Left ventricle myocardium superior (tissue), 1 donor: ENCODE data around the gene C1orf35. TPM values are rescaled to one million over a fixed set of nuclear protein-coding genes. Genes with fewer than 3 reads are reported as not detected.

Experiments used
- ATAC-seq: fragments of 200-7000 bp; cut with Tn5 transposase; one replicate; pipeline ENCODE4 v1.9.1; 2020; ENCODE audit warnings: mild to moderate bottlenecking, moderate library complexity
- DNase-seq: peaks from one replicate; pipeline ENCODE4 v3.0.0-alpha.2; 2020
- intact Hi-C: fragments of 100-400 bp; cut with micrococcal nuclease; formaldehyde crosslinking; loops from one replicate; pipeline ENCODE4 v1.11.0; 2022
- total RNA-seq: library from RNA; stranded (reverse); fragmentation: NEBNext Ultra II Directional; extraction: Animal tissue kit (Norgen Biotek cat#: 25700); gene quantifications from one replicate; pipeline ENCODE4 v1.2.1, GENCODE V29; 2021
- donor health status: DM: no; HTN: yes; CAD: no; lungs with severe emphysema.

Gene C1orf35
- total RNA-seq, 1 donor from 2014 or later: 10.5 TPM

DNA sequence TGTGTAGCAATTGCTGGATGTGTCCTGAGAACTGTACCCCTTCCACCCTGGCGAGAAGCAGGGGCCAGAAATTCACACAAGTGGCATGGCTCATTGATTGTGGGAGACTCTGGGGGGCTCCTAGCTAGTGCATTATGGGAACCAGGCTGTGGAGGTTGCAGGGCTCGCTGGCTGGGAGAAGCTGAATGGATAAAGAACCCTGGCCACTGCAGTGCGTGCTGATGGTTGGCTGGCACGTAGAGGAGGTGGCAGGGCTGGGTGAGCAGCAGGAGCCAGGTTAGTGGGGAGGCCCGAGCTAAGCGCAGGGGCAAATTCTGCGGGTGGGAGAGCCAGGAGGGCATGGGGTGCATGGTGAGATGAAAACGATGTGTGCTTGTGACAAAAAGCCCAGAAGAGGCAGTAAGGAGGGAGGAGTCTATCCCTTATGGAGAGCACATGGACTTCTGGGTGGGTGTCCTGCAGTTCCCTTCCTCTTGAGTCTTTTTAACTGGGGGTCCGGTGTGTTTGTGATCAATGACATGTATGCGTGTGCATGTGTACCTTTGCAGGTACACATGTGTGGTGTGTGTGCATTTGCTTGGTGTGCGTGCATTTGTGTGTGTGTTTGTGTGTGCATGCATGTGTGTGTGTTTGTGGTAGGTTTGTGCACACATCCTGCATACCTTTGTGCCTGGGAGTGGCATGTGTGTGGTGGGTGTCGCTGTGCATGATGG, 40.5 kb upstream of the C1orf35 start:
- ATAC-seq (no peak), DNase-seq (no peak)
- intact Hi-C loops: no loop called here

DNA sequence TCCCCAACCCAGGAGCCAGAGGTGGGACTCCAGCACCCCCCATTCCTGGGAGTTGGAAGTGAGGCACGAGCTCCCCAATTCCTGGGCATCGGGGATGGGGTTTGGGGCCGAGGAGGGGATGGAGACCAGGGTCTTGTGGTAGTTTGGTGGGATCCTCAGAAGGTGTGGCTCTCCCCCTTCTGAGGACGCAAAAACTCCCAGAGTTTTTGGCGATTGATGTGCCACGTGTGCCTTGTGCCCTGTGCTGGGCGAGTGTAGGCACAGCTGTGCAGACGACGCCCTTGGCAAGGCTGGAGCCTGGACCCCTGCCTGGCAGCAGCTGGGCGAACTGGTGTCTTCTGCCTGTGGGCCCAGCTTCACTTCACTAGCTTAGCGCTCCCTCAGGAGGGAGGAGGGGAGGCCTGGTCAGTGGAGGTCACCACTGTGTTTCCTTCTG, 39.6 kb upstream of the C1orf35 start:
- DNase-seq (no peak), ATAC-seq (no peak)
- intact Hi-C loops: no loop called here

DNA sequence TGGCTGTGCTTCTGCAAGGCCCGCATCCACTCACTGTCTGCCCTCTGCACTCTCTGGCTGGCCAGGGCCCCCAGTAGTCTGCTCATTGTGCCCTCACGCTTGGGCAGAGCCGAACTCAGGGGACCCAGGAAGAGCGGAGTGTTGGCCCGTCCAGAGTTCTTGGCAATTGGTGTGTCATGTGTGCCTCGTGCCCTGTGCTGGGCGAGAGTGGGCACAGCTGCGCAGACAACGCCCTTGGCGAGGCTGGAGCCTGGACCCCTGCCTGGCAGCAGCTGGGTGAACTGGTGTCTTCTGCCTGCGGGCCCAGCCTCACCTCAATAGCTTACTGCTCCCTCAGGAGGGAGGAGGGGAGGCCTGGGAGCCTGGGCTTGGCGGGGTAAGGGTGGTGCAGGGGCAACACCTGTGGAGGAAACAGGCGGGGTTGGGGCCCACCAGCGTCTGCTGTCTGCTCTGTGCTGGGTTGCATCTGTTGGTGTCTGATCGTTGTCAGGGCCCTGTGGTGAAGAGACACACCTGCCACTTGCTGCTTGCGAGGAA, 39.1 kb upstream of the C1orf35 start:
- intact Hi-C loops: no loop called here
- DNase-seq (no peak), ATAC-seq (no peak)

DNA sequence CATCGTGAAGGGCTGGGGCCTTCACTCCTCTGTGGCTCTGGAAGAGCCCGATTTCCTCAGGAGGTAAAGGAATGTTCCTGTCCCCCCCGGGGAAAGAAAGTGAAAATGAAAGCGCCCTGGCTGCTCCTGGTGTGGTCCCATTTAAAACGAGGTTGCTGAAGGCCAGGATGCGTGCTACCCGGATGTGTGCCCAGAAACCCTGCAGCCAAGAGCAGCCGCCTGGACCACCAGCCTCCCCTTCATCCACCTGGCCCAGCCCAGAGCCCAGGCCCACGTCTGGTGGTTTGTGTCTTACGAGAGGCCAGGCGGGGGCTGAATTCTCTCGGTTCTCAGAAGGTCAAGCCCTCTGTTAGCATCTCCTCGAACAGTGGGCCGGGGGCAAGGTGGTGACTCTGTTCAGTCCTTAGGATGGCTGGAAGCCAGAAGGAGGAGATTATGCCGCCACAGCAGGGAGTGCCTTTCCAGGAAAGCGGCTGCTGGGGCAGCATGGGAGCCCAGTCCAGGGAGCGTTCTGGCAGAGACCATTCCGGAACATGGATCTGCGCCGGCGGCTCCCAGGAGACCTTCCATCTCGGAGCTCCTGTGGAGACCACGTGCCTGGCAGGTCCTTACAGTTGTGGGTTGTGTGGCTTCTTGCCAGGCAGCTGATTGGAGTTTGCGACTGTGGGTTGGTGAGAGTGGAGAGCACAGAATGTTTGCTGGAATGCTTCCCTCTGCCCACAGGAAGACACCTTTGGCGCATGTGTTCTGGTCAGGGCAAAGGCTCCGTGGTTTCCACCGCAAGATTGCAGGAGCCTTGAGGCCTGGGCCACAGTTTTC, 38.3 kb upstream of the C1orf35 start:
- intact Hi-C loops: no loop called here
- ATAC-seq (peak; percentile 28), DNase-seq (peak; percentile 79)

DNA sequence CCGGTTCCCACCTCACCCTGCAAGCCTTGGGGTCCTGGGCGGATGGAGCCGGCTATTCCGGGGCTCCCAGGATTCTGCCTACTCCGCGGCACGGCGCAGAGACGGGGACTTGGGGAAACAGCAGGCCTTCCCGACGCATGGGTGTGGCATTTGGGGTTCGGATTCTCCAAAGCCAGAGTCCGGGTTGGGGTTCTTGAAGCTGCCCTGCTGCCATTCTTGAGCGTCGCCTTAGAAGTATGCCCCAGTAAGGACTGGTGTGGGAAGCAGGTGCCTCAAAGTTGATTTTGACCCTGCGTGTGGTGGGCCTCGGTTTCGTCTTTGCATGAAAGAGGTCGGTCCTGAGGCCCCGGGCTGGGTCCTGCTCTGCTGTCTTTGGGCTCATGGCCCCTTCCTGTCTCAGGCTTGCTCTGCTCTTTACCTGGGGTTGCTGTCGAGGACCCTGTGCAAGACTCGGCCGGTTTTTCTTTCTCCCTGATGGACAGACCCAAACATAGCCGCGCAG, 37.6 kb upstream of the C1orf35 start:
- ATAC-seq (no peak), DNase-seq (no peak)
- intact Hi-C loops: no loop called here

DNA sequence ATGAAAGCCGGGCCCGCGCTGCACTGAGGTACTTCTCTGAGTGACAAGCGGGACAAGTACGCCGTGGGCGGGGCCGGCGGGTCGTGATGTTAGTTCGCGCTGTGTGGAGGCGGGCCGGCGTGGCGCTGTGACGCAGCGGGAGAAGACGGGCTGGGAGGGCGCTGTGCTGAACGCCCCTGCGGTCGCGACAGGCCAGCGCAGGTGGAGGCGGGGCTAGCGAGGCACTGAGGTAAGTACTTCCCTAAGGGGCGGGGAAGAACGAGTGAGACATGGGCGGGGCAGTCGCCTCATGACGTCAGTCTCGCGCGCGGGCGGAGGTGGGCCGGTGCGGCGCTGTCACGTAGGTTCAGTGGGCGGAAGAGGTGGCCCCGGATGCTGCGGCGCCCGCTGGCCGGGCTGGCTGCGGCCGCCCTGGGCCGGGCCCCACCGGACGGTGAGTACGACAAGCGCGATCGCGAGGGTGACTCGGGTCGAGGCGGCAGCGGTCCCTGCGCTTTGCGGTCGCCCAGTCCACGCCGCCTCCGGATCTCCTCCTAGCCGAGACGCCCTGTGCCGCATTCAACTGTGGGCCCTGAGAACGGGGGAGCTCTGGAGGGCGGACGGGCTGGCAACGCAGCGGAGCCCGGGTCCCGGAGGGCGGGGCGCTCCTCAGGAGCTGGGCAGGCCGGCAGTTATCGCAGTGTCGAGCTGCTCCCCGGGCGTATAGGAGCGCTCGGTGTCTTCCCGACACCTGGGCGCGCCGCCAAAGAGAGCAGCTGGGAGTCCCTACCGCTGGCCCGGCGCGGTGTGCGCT, 37.0 kb upstream of the C1orf35 start, which contains the start of gene GUK1:
GUK1 (plus strand) TSS at position 349 of the 793 bp plus-strand sequence; CDS start at position 373, 24 bp downstream.
- peak; percentile 93 for ATAC-seq
- DNase-seq: peak; percentile 100
- intact Hi-C loops: no loop called here

DNA sequence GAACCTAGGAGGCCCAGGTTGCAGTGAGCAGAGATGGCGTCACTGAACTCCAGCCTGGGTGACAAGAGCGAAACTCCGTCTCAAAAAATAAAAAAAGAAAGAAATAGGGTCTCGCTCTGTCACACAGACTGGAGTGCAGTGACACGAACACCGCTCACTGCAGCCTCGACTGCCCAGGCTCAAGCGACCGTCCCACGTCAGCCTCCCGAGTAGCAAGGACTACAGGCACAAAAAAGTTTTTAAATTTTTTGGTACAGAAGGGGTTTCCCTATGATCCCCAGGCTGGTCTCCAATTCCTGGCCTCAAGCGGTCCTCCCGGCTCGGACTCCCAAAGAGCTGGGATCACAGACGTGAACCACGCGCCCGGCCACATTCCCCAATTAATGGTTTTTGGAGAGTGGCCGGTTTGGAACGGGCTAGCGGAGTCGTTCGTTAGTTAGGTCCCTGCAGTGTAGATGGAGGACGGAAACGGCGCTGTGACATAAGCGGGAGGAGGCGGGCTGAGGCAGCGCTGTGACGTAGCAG, 36.3 kb upstream of the C1orf35 start:
- DNase-seq (no peak), ATAC-seq (no peak)
- intact Hi-C loops: no loop called here

DNA sequence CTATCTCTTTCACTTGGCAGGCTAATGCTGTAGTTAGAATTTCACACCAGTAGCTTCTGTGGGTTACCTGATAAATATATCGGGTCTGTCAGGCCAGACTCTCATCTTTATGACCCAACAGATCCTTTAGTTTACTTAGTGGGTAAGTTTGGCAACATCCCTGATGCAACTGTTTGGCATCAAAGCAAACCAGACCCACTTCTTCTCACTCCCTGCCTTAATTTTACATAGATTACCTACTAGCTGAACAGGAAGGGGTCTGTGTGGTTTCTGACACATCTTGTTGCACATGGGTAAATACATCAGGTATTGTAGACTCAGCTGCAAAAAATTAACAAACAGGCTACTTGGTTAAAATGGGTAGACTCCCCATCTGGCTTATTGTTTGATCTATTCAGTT, 33.8 kb upstream of the C1orf35 start:
- ATAC-seq: no peak
- DNase-seq: no peak

DNA sequence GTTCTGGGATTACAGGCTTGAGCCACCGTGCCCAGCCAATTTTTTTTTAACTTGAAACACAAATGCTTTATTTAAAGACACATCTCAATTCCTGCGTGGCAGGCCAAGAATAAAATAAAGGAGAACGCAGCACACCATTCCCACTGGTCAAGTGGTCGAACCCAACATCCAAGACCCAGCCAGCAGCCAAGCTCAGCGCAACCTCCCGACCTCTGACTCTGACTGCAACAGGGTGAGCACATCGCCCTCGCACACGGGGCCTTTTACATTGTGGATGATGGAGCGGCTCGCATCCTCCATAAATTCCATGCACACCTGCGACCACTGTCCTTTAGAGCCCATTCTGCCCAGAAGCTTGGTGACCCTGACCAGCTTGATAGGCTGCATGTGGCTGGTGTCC, 31.5 kb upstream of the C1orf35 start:
- DNase-seq: no peak
- intact Hi-C loops: no loop called here
- no peak for ATAC-seq

More for the DNA sequence above, 33.8 kb upstream of the C1orf35 start:
- intact Hi-C loops: no loop called here

DNA sequence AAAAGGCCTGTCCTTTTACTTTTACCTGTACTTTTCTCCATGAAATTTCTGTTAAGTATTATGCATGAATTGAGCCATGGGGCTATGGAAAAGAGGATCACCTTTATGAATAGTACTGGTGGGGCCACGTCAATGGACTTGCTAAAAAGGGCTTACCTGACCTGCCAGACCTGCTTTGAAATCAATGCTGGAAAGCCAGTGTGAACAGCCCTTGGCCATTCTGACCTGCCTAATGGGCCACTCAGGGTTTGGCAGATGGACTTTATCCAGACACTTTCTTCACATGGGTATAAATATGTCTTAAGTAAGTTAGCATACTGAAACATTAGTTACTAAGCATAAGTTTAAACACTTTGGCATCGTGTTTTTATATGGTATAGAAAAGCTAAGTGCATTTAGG, 28.6 kb upstream of the C1orf35 start:
- intact Hi-C loops: no loop called here
- DNase-seq (no peak), ATAC-seq (no peak)

DNA sequence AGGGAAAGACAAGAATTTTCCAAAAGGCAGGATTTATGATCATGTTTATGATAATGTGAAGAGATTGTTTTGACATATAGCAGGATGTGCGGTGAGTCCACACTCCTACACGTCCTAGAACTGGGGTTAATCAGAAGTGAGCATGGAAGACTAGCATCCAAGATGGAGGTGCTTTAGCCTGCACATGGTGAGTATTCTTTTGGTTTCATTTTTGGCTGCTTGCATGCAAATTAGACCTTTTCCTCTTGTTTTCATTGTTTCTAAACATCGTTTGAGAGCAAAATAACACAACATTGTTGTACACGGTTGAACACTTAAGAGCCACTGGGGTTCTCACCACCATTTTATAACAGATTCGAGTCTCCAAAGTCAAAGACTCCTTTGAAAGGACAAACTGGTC, 22.1 kb upstream of the C1orf35 start:
- intact Hi-C loops: no loop called here
- ATAC-seq (no peak), DNase-seq (no peak)

DNA sequence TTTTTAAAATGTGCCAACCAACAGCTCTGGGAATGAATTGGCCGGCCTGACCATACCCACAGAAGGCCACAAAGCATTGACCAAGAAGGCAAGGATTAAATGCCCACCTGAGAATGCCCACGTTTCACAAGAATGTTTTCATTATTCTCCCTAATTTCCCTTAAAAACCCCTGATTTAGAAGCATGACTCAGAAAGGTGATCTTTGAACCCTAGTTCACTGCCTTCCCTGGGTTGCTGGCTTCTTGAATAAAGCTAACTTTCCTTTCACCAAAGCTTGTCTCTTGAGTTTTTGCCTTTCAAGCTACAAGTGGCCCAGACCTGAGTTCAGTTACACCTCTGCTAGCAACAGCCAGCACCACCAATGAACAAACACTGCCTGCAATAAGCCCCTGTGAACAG, 20.4 kb upstream of the C1orf35 start:
- ATAC-seq (no peak), DNase-seq (no peak)
- intact Hi-C loops: no loop called here

DNA sequence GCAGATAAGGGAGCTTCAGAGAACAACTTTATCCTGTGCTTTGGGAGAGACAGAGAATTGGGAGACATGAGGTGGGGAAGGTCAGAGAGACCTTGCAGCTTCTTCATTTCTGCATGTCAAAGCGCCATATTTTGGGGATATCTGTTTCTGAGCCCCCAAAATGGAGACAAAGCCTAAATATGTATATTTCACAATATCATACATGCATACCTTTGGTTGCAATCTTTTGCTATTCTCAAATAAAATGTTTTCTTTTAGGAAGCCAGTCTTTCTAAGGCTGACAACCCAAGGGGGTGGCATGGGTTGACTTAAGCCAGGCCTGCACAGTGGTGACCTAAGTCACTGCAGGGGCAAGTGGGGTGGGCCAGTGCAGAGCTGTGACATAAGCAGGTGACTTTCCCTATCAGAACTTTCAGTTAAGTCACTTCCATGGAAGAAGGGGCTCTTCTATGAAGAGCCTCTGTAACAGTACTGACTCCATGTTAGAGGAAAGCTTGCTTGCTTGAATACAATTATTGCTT, 19.9 kb upstream of the C1orf35 start:
- ATAC-seq (no peak), DNase-seq (no peak)
- intact Hi-C loops: no loop called here

DNA sequence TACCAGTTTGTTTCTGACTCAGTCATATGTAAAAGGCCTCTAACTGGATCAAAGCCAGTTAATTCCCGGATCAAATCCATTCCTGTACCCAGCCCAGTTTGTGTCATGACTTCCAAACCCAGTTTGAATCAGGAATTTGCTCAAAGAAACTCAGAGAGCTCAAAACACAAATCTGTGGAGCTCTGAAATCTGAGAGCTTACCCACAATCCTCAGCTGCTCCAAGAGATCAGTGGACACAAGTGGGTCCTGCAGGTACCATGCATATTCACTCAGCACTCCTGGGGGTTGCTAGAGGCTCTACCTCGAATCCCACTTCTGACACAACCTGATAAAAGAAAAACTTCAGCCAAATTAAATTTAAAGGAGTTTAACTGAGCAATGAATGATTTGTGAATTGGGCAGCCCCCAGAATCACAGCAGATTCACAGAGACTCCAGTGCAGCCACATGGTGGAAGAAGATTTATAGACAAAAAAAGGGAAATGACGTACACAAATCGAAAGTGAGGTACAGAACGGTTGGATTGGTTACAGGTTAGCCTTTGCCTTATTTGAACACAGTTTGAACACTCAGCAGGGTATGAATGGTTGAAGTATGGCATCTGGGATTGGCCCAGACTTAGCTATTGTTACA, 17.8 kb upstream of the C1orf35 start:
- DNase-seq (no peak), ATAC-seq (no peak)
- intact Hi-C loops: no loop called here

DNA sequence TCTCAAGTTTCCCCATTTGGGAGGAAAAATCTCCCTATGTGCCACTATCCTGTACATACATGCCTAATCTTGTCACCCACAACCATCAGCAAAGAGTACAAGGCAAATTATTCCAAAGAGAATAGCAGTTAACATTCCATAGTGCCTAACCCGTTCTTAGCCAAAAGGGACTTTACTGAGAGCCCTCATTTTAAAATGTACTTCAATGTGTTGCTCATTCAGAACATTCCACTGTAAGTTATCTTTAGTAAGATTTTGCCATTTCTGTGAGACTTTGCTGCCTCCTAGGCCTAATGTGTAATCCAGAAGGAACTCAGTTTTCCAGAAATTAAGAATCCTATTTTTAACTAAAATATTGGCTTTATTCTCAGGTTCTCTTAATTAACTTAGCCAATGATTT, 17.2 kb upstream of the C1orf35 start:
- ATAC-seq (no peak), DNase-seq (no peak)
- intact Hi-C loops: no loop called here

DNA sequence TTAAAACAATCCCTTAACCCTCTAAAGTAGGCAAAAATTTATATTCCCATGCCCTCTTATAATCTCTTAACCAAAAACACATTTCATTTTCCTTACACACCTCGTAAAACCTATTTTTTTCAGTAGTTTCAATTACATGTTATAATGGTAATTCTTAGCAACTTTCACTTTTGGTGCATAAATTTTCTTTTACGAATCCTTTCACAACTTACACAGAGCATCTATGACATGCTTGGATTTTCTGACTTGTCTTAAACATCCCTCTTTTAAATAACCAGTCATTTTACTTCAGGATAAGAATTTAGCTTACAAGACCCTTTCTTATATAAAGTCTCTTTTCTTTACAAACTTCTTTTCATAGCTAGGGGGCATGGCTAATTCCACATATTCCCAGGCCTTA, 14.9 kb upstream of the C1orf35 start:
- ATAC-seq (no peak), DNase-seq (no peak)
- intact Hi-C loops: no loop called here

DNA sequence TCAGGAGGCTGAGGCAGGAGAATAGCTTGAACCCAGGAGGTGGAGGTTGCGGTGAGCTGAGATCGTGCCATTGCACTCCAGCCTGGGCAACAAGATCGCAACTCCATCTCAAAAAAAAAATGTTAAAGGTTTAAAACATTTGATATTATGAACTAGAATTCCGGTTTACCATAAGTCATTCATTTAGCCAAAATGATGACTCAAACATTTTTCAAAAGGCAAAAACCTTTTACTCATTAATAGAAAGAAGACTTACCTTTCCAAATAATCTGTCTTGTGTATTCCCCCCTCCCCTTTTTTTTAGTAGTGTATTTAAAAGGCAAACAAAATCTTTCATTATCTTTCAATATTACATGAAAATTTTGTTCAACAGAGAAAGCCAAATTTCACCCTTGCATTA, 14.2 kb upstream of the C1orf35 start:
- DNase-seq (no peak), ATAC-seq (no peak)
- intact Hi-C loops: no loop called here

DNA sequence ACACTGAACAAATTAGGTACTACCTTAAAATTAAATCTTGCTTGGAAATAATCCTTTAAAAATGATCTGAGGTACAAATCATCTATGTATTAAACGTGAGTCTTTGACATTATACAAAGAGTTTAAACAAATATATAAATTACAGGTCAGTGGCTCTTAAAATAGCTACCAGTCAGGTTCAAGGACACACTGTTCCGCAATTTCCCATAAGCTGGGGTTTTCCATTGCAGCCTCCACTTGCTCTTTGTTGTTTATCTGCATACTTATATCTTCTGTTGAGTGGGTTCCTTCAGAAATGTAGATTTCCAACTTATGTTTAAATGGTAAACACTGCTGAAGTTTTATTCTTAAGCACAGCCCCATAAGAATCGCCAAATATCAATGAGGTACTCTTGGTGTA, 11.7 kb upstream of the C1orf35 start:
- intact Hi-C loops: no loop called here
- DNase-seq (no peak), ATAC-seq (no peak)

DNA sequence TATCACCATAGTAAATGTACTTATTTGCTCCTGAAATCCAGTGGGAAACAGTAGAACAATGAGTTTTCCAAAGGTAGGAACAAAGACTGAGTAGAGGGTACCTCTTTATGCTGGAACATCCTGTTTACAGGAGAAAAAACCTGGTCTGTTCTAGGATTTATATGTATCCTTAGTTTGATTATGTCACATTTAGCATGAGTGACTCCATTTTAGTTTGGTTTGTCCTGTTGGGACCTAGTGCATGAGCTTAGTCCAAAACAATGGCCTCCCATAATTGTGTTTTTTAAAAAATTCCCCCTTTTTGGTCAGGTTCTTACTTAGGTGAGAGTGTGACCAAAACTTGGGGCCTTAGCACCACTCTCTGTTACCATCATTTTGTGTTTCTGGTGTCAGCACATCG, 9.5 kb upstream of the C1orf35 start:
- no peak for DNase-seq
- intact Hi-C loops: no loop called here
- ATAC-seq: no peak
